GM12873 (cell line): ENCODE data around the gene CACNA2D4.

ENCODE experiments used
- CTCF ChIP-seq: IDR thresholded peaks from 2 replicates; pipeline ENCODE4 v1.5.1; 2012; ENCODE audit warnings: low read depth, mild to moderate bottlenecking, moderate library complexity, low read length, control low read depth; ENCODE audit not compliant: insufficient read depth; ENCODE audit errors: missing control alignments

The CACNA2D4 gene

GRCh38 chr12:1914114-1914911 lies 4.1 kb downstream of the CACNA2D4 start:
- TF ChIP-seq CTCF, result no peak

- TF ChIP-seq CTCF, result no peak
Observed at GRCh38 chr12:1913377-1914113, 4.9 kb downstream of the CACNA2D4 start.

- no peak for TF ChIP-seq CTCF
Observed at GRCh38 chr12:1912580-1913376, 5.7 kb downstream of the CACNA2D4 start.

- TF ChIP-seq CTCF, result no peak
Observed at GRCh38 chr12:1911598-1912575, 6.6 kb downstream of the CACNA2D4 start.

GRCh38 chr12:1910468-1910867 lies 8.0 kb downstream of the CACNA2D4 start:
- no peak for TF ChIP-seq CTCF

GRCh38 chr12:1908758-1909157 lies 9.7 kb downstream of the CACNA2D4 start:
- TF ChIP-seq CTCF, result no peak
